Neutrophil (primary cell): ENCODE data around the gene MTMR12.

Experiments used
- H3K27ac ChIP-seq: fragments of 200-600 bp; sonication (generic); 2 replicates; pipeline ENCODE4 v1.5.1; 2016; ENCODE audit warnings: mild to moderate bottlenecking, moderate library complexity
- H3K27me3 ChIP-seq: fragments of 200-600 bp; sonication (generic); 2 replicates; pipeline ENCODE4 v1.6.0; 2016; ENCODE audit warnings: mild to moderate bottlenecking
- H3K36me3 ChIP-seq: fragments of 200-600 bp; sonication (generic); 2 replicates; pipeline ENCODE4 v1.5.1; 2017
- H3K4me1 ChIP-seq, 2 experiments: fragments of 200-600 bp in 1 of 2; sonication (generic) in 1 of 2; 1 replicate in 1 of 2; 2 replicates in 1 of 2; pipeline versions ENCODE4 v1.5.1 to v1.6.1; 2013 to 2016; ENCODE audit warnings: low read depth in 1 of 2, low read length in 1 of 2, mild to moderate bottlenecking in 1 of 2, moderate library complexity in 1 of 2; ENCODE audit not compliant: control insufficient read depth in 1 of 2, insufficient read depth in 1 of 2
- H3K4me3 ChIP-seq, 2 experiments: fragments of 200-600 bp in 1 of 2; sonication (generic) in 1 of 2; 1 replicate in 1 of 2; 2 replicates in 1 of 2; pipeline ENCODE4 v1.5.1; 2013 to 2016; ENCODE audit warnings: low read depth in 1 of 2, low read length in 1 of 2, mild to moderate bottlenecking in 1 of 2, moderate library complexity in 1 of 2
- H3K9me3 ChIP-seq: fragments of 200-600 bp; sonication (generic); 2 replicates; pipeline ENCODE4 v1.5.1; 2016
- CTCF ChIP-seq: fragments of 200-600 bp; sonication (generic); IDR thresholded peaks from 2 replicates; pipeline ENCODE4 v1.5.1; 2016; ENCODE audit warnings: antibody characterized with exemption

The MTMR12 gene

GRCh38 chr5:32259033-32259432, 53.7 kb downstream of the MTMR12 start:
- Histone ChIP-seq H3K4me1 (no peaks in the 10 kb centered on the region), H3K27ac (no peak overlapping the region), H3K27me3 (no peaks in the 10 kb centered on the region), H3K9me3 (no peaks in the 10 kb centered on the region), H3K4me3 (no peak overlapping the region), H3K36me3 (no peaks in the 10 kb centered on the region)
- no peak for TF ChIP-seq CTCF

GRCh38 chr5:32258424-32258823, 54.3 kb downstream of the MTMR12 start:
- no peaks in the 10 kb centered on the region for H3K27me3 ChIP-seq
- H3K9me3 ChIP-seq, result no peaks in the 10 kb centered on the region
- no peaks in the 10 kb centered on the region for H3K4me1 ChIP-seq
- no peak for TF ChIP-seq CTCF
- no peaks in the 10 kb centered on the region for H3K36me3 ChIP-seq
- H3K4me3 ChIP-seq, result no peak overlapping the region
- H3K27ac ChIP-seq, result no peak overlapping the region

- Histone ChIP-seq H3K4me3 (no peak overlapping the region), H3K4me1 (no peaks in the 10 kb centered on the region), H3K27me3 (no peaks in the 10 kb centered on the region), H3K9me3 (no peaks in the 10 kb centered on the region), H3K36me3 (no peaks in the 10 kb centered on the region), H3K27ac (no peak overlapping the region)
- TF ChIP-seq CTCF, result no peak
Observed at GRCh38 chr5:32255540-32255900, 57.2 kb downstream of the MTMR12 start.

GRCh38 chr5:32254881-32255539, 57.7 kb downstream of the MTMR12 start:
- H3K36me3 ChIP-seq, result no peaks in the 10 kb centered on the region
- H3K27ac ChIP-seq, result no peak overlapping the region
- no peak for TF ChIP-seq CTCF
- no peaks in the 10 kb centered on the region for H3K27me3 ChIP-seq
- H3K9me3 ChIP-seq, result no peaks in the 10 kb centered on the region
- no peaks in the 10 kb centered on the region for H3K4me1 ChIP-seq
- H3K4me3 ChIP-seq, result no peak overlapping the region

GRCh38 chr5:32251871-32252458, 60.8 kb downstream of the MTMR12 start:
- Histone ChIP-seq H3K9me3 (no peaks in the 10 kb centered on the region), H3K4me1 (no peaks in the 10 kb centered on the region), H3K27me3 (no peaks in the 10 kb centered on the region), H3K4me3 (no peak overlapping the region), H3K36me3 (peaks cover 18% of the 10 kb centered on the region), H3K27ac (no peak overlapping the region)
- TF ChIP-seq CTCF, result no peak
